HepG2 (cell line): ENCODE results near the gene RERE. TPM values are rescaled to one million over a fixed set of nuclear protein-coding genes. Genes with fewer than 3 reads are reported as not detected.

Experiments used
- ATAC-seq: fragments of 200-7000 bp; cut with Tn5 transposase; 3 replicates; pipeline ENCODE4 v1.9.1; 2020; ENCODE audit warnings: mild to moderate bottlenecking, moderate library complexity
- BruUV-seq: library from RNA; stranded (reverse); fragments of 400-500 nt; replicated peaks from 2 replicates; lab custom pipeline; 2021; lab: Mats Ljungman, UMichigan
- CTCF ChIA-PET: fragments of 300-600 bp; formaldehyde crosslinking; extraction: SDS; loops from one replicate; lab custom pipeline; 2021; ENCODE audit warnings: low total read pairs, inconsistent platforms, low intra/inter-chr PET ratio; lab: Yijun Ruan, JAX
- POLR2A ChIA-PET: fragments of 350-600 bp; sonication (Branson Sonifier 250); formaldehyde crosslinking; loops from one replicate; lab custom pipeline; 2020; ENCODE audit warnings: antibody characterized with exemption, inconsistent platforms; lab: Yijun Ruan, JAX
- DNase-seq: peaks from one replicate; pipeline ENCODE4 v3.0.0-alpha.2; 2015; ENCODE audit warnings: low spot score
- FAIRE-seq: peaks from 3 replicates; lab custom pipeline; 2011; peaks lifted over from hg19 to GRCh38; lab: Jason Lieb, UNC
- H2AFZ ChIP-seq: one replicate; pipeline ENCODE4 v1.6.1; 2011; ENCODE audit warnings: low read length, inconsistent platforms
- H3K27ac ChIP-seq: fragments of 300-600 bp; 3 replicates; pipeline ENCODE4 v1.8.0; 2011; ENCODE audit warnings: mixed run types, mild to moderate bottlenecking, mixed read lengths, low read length, inconsistent platforms; ENCODE audit not compliant: insufficient read depth; ENCODE audit errors: extremely low read length
- H3K27me3 ChIP-seq, 2 experiments: fragments of 200-600 bp in 1 of 2; 2 replicates in 1 of 2; 3 replicates in 1 of 2; pipeline versions ENCODE4 v1.6.0 to v1.8.0; 2011; ENCODE audit warnings: low read length in 2 of 2, mild to moderate bottlenecking in 2 of 2, moderate library complexity in 2 of 2, inconsistent platforms in 1 of 2; ENCODE audit not compliant: insufficient read depth in 2 of 2, control insufficient read depth in 1 of 2
- H3K36me3 ChIP-seq, 2 experiments: fragments of 200-600 bp in 1 of 2; replicated peaks in 1 of 2; 2 replicates in 1 of 2; 3 replicates in 1 of 2; pipeline versions ENCODE4 v1.5.1 to v1.8.0; 2011; ENCODE audit warnings: low read length in 2 of 2, inconsistent platforms in 1 of 2; ENCODE audit not compliant: insufficient read depth in 2 of 2, control insufficient read depth in 1 of 2
- H3K4me1 ChIP-seq: 2 replicates; pipeline ENCODE4 v1.5.1; 2012; ENCODE audit warnings: low read length, inconsistent platforms; ENCODE audit not compliant: insufficient read depth
- H3K4me2 ChIP-seq: 2 replicates; pipeline ENCODE4 v1.6.0; 2011; ENCODE audit warnings: low read depth, low read length, inconsistent platforms
- H3K4me3 ChIP-seq, 3 experiments: fragments of 200-600 bp in 1 of 3; sonication (generic), shearing (Covaris generic) in 1 of 3; replicated peaks in 1 of 3; 2 replicates each; pipeline ENCODE4 v1.5.1; 2011 to 2016; ENCODE audit warnings: low read length in 3 of 3, inconsistent platforms in 2 of 3, low read depth in 2 of 3, mild to moderate bottlenecking in 2 of 3, control low read depth in 1 of 3, mixed read lengths in 1 of 3; ENCODE audit not compliant: insufficient read depth in 1 of 3
- H3K79me2 ChIP-seq: one replicate; pipeline ENCODE4 v1.6.1; 2011; ENCODE audit warnings: low read length, inconsistent platforms; ENCODE audit not compliant: insufficient read depth
- H3K9ac ChIP-seq: 2 replicates; pipeline ENCODE4 v1.6.0; 2011; ENCODE audit warnings: mild to moderate bottlenecking, low read depth, low read length, inconsistent platforms; ENCODE audit not compliant: insufficient read depth
- H3K9me3 ChIP-seq: 2 replicates; pipeline ENCODE4 v1.5.1; 2012; ENCODE audit warnings: mild to moderate bottlenecking, low read length
- H4K20me1 ChIP-seq: 2 replicates; pipeline ENCODE4 v1.6.0; 2011; ENCODE audit warnings: inconsistent platforms, mild to moderate bottlenecking, low read length, moderate library complexity; ENCODE audit not compliant: insufficient read depth
- CENPX ChIP-seq: sonication (generic); formaldehyde crosslinking; IDR thresholded peaks from 2 replicates; pipeline ENCODE4 v1.9.0; 2021; ENCODE audit warnings: mild to moderate bottlenecking, missing genetic modification reagents, moderate library complexity
- DPF2 ChIP-seq: sonication (generic); formaldehyde crosslinking; IDR thresholded peaks from 2 replicates; pipeline ENCODE4 v1.4.0; 2020; ENCODE audit warnings: mild to moderate bottlenecking, low read depth, missing genetic modification reagents, borderline replicate concordance
- GATA4 ChIP-seq: sonication (generic); IDR thresholded peaks from 2 replicates; pipeline ENCODE4 v1.6.1; 2016; ENCODE audit warnings: antibody characterized with exemption, low read depth, borderline replicate concordance
- GATAD2A ChIP-seq: IDR thresholded peaks from 2 replicates; pipeline ENCODE4 v1.6.1; 2016
- REXO4 ChIP-seq: sonication (generic); formaldehyde crosslinking; IDR thresholded peaks from 2 replicates; pipeline ENCODE4 v1.8.0; 2022; ENCODE audit warnings: missing genetic modification reagents, mild to moderate bottlenecking, borderline replicate concordance
- ZNF878 ChIP-seq: sonication (generic); formaldehyde crosslinking; IDR thresholded peaks from 2 replicates; pipeline ENCODE4 v1.8.1; 2023; ENCODE audit warnings: mild to moderate bottlenecking, missing genetic modification reagents, moderate library complexity
- ZSCAN22 ChIP-seq: sonication (generic); formaldehyde crosslinking; IDR thresholded peaks from 2 replicates; pipeline ENCODE4 v1.4.0; 2020; ENCODE audit warnings: mild to moderate bottlenecking, missing genetic modification reagents
- WGBS: methylation state at CpG from one replicate; pipeline ENCODE4 v1.1.6; 2017; ENCODE audit warnings: low lambda C conversion rate; 5-methylcytosine and 5-hydroxymethylcytosine counted together
- in situ Hi-C: cut with HindIII; loops from 2 replicates; pipeline ENCODE4 v1.10.0; 2017; ENCODE audit warnings: low pct_unique_long_range_greater_than_20kb; ENCODE audit not compliant: extremely low pct_ligation_motif_present
- intact Hi-C: fragments of 100-400 bp; cut with micrococcal nuclease; formaldehyde crosslinking; loops from one replicate; pipeline ENCODE4 v1.10.0; 2022; ENCODE audit not compliant: unreplicated experiment
- polyA plus RNA-seq, 8 experiments: library from polyadenylated mRNA; depleted of rRNA in 3 of 8; stranded (reverse) in 7 of 8; unstranded in 1 of 8; fragments of >200 nt; fragmentation: Illumina TruSeq in 4 of 8; extraction: Trizol in 4 of 8; gene quantifications; 2 replicates each; pipeline versions ENCODE4 v1.2.1 to v1.2.3, GENCODE V29; 2011 to 2016; ENCODE audit warnings: low read depth in 4 of 8, missing spikeins in 1 of 8, mixed read lengths in 1 of 8; ENCODE audit not compliant: insufficient read depth in 1 of 8
- total RNA-seq, 5 experiments: library from RNA; depleted of rRNA; stranded (reverse); fragments of >200 nt; fragmentation: Illumina TruSeq; extraction: Trizol; gene quantifications; 2 replicates each; pipeline ENCODE4 v1.2.3, GENCODE V29; 2016; ENCODE audit warnings: low read depth in 1 of 5
- TF ChIP-seq, protein P1 (sequence below): sonication (generic); formaldehyde crosslinking; IDR thresholded peaks from 2 replicates; pipeline ENCODE4 v1.5.0; 2020; ENCODE audit warnings: mild to moderate bottlenecking, missing genetic modification reagents, borderline replicate concordance
- TF ChIP-seq, protein P2 (sequence below): sonication (generic); formaldehyde crosslinking; IDR thresholded peaks from 2 replicates; pipeline ENCODE4 v1.4.0; 2020; ENCODE audit warnings: missing genetic modification reagents
- TF ChIP-seq, protein P3 (sequence below): sonication (generic); formaldehyde crosslinking; IDR thresholded peaks from 2 replicates; pipeline ENCODE4 v1.9.0; 2022; ENCODE audit warnings: low read depth, missing genetic modification reagents
- TF ChIP-seq, protein P4 (sequence below): sonication (generic); formaldehyde crosslinking; IDR thresholded peaks from 2 replicates; pipeline ENCODE4 v1.4.0; 2020; ENCODE audit warnings: missing genetic modification reagents

The RERE gene
- total and polyA plus RNA-seq, 2 of the 13 experiments (the other 11 are each of a cell fraction or from before 2014, with no cell fraction given) = 18.3 to 21.9 TPM

DNA sequence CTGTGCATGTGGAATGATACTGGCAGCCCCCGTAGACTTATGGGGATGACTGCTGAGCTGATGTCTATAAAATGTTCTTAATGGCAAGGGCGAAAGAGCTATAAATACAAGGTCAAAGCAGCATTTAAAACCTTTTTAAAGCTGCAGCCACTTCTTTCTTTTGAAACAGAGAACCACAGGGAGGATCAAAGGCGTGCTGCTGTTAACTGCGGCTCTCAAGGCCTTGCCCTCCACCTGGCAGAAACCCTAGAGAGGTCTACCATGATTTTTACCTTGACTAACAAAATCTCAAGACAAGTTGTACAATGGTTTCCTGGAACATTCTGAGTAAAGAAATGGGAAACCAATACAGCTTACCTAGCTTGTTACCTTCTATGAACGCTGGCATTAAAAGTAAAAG lies 409.8 kb downstream of the RERE start:
- Histone ChIP-seq H3K4me2 (no peak overlapping the region), H3K27me3 (no peaks in the 10 kb centered on the region), H3K9ac (no peak overlapping the region), H3K4me1 (peaks cover 19% of the 10 kb centered on the region), H3K4me3 (no peak overlapping the region), H4K20me1 (peaks cover 49% of the 10 kb centered on the region), H3K27ac (no peak overlapping the region), H2AFZ (no peak overlapping the region), H3K9me3 (no peaks in the 10 kb centered on the region), H3K36me3 (peaks cover 15 to 54% of the 10 kb centered on the region in 2 experiments), H3K79me2 (peaks cover 62% of the 10 kb centered on the region)
- no peak for ATAC-seq
- POLR2A ChIA-PET = no interaction called here
- CTCF ChIA-PET = no interaction called here
- FAIRE-seq = no peak
- no peak for DNase-seq
- in situ Hi-C loops (no loop called here), intact Hi-C loops (no loop called here)
- 98% methylated on average over 5 of the region's 5 CpGs for WGBS
- no TSS peak for BruUV-seq
- TF ChIP-seq GATA4 = no peak
- no peak for TF ChIP-seq ZSCAN22 (CRISPR knock-in tag)
- TF ChIP-seq GATAD2A (CRISPR knock-in tag) = no peak
- TF ChIP-seq, protein P1, sequence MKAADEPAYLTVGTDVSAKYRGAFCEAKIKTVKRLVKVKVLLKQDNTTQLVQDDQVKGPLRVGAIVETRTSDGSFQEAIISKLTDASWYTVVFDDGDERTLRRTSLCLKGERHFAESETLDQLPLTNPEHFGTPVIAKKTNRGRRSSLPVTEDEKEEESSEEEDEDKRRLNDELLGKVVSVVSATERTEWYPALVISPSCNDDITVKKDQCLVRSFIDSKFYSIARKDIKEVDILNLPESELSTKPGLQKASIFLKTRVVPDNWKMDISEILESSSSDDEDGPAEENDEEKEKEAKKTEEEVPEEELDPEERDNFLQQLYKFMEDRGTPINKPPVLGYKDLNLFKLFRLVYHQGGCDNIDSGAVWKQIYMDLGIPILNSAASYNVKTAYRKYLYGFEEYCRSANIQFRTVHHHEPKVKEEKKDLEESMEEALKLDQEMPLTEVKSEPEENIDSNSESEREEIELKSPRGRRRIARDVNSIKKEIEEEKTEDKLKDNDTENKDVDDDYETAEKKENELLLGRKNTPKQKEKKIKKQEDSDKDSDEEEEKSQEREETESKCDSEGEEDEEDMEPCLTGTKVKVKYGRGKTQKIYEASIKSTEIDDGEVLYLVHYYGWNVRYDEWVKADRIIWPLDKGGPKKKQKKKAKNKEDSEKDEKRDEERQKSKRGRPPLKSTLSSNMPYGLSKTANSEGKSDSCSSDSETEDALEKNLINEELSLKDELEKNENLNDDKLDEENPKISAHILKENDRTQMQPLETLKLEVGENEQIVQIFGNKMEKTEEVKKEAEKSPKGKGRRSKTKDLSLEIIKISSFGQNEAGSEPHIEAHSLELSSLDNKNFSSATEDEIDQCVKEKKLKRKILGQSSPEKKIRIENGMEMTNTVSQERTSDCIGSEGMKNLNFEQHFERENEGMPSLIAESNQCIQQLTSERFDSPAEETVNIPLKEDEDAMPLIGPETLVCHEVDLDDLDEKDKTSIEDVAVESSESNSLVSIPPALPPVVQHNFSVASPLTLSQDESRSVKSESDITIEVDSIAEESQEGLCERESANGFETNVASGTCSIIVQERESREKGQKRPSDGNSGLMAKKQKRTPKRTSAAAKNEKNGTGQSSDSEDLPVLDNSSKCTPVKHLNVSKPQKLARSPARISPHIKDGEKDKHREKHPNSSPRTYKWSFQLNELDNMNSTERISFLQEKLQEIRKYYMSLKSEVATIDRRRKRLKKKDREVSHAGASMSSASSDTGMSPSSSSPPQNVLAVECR (CRISPR knock-in tag) = no peak
- TF ChIP-seq CENPX = no peak
- TF ChIP-seq, protein P2, sequence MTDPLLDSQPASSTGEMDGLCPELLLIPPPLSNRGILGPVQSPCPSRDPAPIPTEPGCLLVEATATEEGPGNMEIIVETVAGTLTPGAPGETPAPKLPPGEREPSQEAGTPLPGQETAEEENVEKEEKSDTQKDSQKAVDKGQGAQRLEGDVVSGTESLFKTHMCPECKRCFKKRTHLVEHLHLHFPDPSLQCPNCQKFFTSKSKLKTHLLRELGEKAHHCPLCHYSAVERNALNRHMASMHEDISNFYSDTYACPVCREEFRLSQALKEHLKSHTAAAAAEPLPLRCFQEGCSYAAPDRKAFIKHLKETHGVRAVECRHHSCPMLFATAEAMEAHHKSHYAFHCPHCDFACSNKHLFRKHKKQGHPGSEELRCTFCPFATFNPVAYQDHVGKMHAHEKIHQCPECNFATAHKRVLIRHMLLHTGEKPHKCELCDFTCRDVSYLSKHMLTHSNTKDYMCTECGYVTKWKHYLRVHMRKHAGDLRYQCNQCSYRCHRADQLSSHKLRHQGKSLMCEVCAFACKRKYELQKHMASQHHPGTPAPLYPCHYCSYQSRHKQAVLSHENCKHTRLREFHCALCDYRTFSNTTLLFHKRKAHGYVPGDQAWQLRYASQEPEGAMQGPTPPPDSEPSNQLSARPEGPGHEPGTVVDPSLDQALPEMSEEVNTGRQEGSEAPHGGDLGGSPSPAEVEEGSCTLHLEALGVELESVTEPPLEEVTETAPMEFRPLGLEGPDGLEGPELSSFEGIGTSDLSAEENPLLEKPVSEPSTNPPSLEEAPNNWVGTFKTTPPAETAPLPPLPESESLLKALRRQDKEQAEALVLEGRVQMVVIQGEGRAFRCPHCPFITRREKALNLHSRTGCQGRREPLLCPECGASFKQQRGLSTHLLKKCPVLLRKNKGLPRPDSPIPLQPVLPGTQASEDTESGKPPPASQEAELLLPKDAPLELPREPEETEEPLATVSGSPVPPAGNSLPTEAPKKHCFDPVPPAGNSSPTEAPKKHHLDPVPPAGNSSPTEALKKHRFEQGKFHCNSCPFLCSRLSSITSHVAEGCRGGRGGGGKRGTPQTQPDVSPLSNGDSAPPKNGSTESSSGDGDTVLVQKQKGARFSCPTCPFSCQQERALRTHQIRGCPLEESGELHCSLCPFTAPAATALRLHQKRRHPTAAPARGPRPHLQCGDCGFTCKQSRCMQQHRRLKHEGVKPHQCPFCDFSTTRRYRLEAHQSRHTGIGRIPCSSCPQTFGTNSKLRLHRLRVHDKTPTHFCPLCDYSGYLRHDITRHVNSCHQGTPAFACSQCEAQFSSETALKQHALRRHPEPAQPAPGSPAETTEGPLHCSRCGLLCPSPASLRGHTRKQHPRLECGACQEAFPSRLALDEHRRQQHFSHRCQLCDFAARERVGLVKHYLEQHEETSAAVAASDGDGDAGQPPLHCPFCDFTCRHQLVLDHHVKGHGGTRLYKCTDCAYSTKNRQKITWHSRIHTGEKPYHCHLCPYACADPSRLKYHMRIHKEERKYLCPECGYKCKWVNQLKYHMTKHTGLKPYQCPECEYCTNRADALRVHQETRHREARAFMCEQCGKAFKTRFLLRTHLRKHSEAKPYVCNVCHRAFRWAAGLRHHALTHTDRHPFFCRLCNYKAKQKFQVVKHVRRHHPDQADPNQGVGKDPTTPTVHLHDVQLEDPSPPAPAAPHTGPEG (CRISPR knock-in tag) = no peak
- no peak for TF ChIP-seq DPF2 (CRISPR knock-in tag)
- TF ChIP-seq REXO4 (CRISPR knock-in tag) = no peak
- no peak for TF ChIP-seq ZNF878 (CRISPR knock-in tag)
- TF ChIP-seq, protein P3, sequence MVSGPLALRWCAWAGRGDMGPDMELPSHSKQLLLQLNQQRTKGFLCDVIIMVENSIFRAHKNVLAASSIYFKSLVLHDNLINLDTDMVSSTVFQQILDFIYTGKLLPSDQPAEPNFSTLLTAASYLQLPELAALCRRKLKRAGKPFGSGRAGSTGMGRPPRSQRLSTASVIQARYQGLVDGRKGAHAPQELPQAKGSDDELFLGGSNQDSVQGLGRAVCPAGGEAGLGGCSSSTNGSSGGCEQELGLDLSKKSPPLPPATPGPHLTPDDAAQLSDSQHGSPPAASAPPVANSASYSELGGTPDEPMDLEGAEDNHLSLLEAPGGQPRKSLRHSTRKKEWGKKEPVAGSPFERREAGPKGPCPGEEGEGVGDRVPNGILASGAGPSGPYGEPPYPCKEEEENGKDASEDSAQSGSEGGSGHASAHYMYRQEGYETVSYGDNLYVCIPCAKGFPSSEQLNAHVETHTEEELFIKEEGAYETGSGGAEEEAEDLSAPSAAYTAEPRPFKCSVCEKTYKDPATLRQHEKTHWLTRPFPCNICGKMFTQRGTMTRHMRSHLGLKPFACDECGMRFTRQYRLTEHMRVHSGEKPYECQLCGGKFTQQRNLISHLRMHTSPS (CRISPR knock-in tag) = no peak
- TF ChIP-seq, protein P4, sequence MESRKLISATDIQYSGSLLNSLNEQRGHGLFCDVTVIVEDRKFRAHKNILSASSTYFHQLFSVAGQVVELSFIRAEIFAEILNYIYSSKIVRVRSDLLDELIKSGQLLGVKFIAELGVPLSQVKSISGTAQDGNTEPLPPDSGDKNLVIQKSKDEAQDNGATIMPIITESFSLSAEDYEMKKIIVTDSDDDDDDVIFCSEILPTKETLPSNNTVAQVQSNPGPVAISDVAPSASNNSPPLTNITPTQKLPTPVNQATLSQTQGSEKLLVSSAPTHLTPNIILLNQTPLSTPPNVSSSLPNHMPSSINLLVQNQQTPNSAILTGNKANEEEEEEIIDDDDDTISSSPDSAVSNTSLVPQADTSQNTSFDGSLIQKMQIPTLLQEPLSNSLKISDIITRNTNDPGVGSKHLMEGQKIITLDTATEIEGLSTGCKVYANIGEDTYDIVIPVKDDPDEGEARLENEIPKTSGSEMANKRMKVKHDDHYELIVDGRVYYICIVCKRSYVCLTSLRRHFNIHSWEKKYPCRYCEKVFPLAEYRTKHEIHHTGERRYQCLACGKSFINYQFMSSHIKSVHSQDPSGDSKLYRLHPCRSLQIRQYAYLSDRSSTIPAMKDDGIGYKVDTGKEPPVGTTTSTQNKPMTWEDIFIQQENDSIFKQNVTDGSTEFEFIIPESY (CRISPR knock-in tag) = no peak
